NCI-H748 (cell line): ENCODE data around the gene OR6Y1.

Experiments
- DNase-seq: peaks from one replicate; lab custom pipeline; 2025; ENCODE audit not compliant: unreplicated experiment; lab: John Stamatoyannopoulos, UW

The OR6Y1 gene

GRCh38 chr1:158506369-158506987, 47.7 kb downstream of the OR6Y1 start:
- no peak for DNase-seq

GRCh38 chr1:158496374-158496773, 57.8 kb downstream of the OR6Y1 start:
- no peak for DNase-seq

- DNase-seq = no peak
Observed at GRCh38 chr1:158494796-158495195, 59.4 kb downstream of the OR6Y1 start.
